ENCODE measurements around the gene PHOSPHO2.

PHOSPHO2 gene

GRCh38 chr2:169732583-169733358, 38.5 kb downstream of the PHOSPHO2 start:
- TF ChIP-seq CTCF (conservative IDR thresholded peaks at IDR 0.05), result no peak
- H3K27ac ChIP-seq, result peak overlapping the region; percentile 92

GRCh38 chr2:169734169-169734847, 40.0 kb downstream of the PHOSPHO2 start:
- TF ChIP-seq CTCF (conservative IDR thresholded peaks at IDR 0.05), result no peak
- H3K27ac ChIP-seq, result peak overlapping the region; percentile 92

GRCh38 chr2:169735623-169736022, 41.4 kb downstream of the PHOSPHO2 start:
- TF ChIP-seq CTCF (conservative IDR thresholded peaks at IDR 0.05), result no peak
- no peak overlapping the region for H3K27ac ChIP-seq

- TF ChIP-seq CTCF (conservative IDR thresholded peaks at IDR 0.05), result no peak
- peak overlapping the region; percentile 15; the same call in 1 of the 2 replicates for H3K27ac ChIP-seq
Measured at GRCh38 chr2:169736902-169737301, 42.6 kb downstream of the PHOSPHO2 start.

- TF ChIP-seq CTCF (conservative IDR thresholded peaks at IDR 0.05), result no peak
- H3K27ac ChIP-seq, result no peak overlapping the region
Measured at GRCh38 chr2:169738566-169739229, 44.4 kb downstream of the PHOSPHO2 start.

GRCh38 chr2:169739351-169739750, 45.1 kb downstream of the PHOSPHO2 start:
- H3K27ac ChIP-seq, result no peak overlapping the region
- no peak for TF ChIP-seq CTCF (conservative IDR thresholded peaks at IDR 0.05)

- no peak overlapping the region for H3K27ac ChIP-seq
- no peak for TF ChIP-seq CTCF (conservative IDR thresholded peaks at IDR 0.05)
Measured at GRCh38 chr2:169743549-169743948, 49.3 kb downstream of the PHOSPHO2 start.

All from VCaP (cell line).